Measurements from ENCODE around the gene NDUFA12.

DNA sequence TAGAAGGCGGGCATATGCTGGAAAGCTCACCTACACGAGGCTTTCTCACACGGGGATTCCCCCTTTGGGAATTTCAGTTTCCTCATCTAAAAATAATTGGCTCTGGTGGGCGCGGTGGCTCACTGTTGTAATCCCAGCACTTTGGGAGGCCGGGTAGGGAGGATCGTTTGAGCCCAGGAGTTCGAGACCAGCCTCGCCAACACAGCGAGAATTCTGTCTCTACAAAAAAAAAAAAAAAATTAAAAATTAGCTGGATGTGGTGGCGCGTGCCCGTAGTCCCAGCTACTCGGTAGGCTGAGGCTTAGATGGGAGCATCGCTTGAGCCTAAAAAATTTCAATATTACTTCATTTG is 400 bp upstream of the NDUFA12 start:
- no peak for TF ChIP-seq POLR2A (IDR thresholded peaks at IDR 0.05; ENCODE audit: low read length)
- TF ChIP-seq GATA1 (IDR thresholded peaks at IDR 0.05; ENCODE audit: low read depth, low read length): no peak
